ENCODE data around the gene KIF13A.

The KIF13A gene

DNA sequence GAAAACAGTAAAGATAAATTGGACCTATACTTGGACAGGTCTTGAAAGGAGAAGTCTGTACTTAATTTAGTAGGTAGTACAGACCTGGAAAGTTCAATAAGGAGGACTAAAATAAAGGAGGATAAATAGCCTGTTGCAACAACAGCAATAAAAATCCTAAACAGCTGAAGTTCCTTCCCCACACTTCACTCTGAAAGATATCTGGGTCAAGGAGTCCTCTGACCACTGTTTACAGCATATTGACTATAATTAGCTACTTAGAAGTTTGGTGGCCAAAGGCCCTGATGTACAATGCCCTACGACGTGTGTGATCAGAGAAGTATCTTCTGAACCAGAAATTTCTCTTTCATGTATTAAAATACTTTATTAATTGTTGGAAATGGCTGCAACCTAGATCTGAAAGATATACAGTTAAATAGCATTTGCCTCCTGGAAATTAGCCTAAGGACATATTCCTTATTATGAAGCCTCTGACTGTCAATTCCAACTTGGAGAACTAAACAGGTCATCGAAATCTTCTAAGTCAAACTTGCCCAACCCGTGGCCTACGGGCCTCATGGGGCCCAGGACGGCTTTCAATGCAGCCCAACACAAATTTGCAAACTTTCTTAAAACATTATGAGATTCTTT lies 82.8 kb downstream of the KIF13A start:
- TF ChIP-seq, protein P1, sequence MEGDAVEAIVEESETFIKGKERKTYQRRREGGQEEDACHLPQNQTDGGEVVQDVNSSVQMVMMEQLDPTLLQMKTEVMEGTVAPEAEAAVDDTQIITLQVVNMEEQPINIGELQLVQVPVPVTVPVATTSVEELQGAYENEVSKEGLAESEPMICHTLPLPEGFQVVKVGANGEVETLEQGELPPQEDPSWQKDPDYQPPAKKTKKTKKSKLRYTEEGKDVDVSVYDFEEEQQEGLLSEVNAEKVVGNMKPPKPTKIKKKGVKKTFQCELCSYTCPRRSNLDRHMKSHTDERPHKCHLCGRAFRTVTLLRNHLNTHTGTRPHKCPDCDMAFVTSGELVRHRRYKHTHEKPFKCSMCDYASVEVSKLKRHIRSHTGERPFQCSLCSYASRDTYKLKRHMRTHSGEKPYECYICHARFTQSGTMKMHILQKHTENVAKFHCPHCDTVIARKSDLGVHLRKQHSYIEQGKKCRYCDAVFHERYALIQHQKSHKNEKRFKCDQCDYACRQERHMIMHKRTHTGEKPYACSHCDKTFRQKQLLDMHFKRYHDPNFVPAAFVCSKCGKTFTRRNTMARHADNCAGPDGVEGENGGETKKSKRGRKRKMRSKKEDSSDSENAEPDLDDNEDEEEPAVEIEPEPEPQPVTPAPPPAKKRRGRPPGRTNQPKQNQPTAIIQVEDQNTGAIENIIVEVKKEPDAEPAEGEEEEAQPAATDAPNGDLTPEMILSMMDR (conservative IDR thresholded peaks at IDR 0.05; ENCODE audit: control insufficient read depth, insufficient read depth, low read depth, low read length): no peak
- DNase-seq (ENCODE audit: low read depth): no peak
- no peak overlapping the region for H3K4me3 ChIP-seq (ENCODE audit: control insufficient read depth, low read depth, low read length)

DNA sequence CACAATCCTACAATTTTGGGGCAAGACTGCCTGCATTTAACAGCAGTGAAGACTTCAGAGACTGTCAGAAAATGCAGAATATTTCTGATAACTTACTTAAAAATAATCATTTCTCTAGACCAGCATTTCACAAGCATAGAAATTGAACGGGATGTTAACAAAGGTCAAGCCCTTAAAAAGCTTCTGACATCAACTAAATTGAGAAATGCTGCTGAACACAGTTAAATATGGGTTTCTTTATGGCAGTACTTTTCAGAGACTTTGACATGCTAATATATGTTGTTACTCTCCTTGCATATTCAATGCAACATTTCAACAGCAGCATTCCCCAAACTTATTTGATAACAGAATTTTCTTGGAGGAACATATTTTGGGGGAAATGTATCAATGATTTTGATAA lies 84.5 kb downstream of the KIF13A start:
- TF ChIP-seq, protein P1 (conservative IDR thresholded peaks at IDR 0.05; ENCODE audit: control insufficient read depth, insufficient read depth, low read depth, low read length): no peak
- peak; percentile 49 for DNase-seq (ENCODE audit: low read depth)
- H3K4me3 ChIP-seq (ENCODE audit: control insufficient read depth, low read depth, low read length): no peak overlapping the region

DNA sequence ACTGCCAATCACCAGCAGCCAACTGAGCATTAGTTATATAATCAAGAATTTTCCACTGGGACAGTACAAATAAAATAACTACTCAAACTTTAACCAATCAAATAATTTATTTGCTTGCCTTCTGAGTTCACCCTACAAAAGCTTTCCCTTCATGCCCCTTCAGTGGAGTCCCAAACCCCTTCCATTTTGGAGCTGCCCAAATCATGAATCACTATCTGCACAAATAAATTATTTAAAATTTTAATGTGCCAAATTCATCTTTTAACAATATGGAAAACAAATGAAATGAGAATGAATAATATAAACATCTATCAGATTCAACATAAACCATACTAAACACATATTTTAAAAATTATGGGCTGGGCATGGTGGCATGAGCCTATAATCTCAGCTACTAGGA lies 85.9 kb downstream of the KIF13A start:
- TF ChIP-seq, protein P1 (conservative IDR thresholded peaks at IDR 0.05; ENCODE audit: control insufficient read depth, insufficient read depth, low read depth, low read length): no peak
- no peak overlapping the region for H3K4me3 ChIP-seq (ENCODE audit: control insufficient read depth, low read depth, low read length)
- no peak for DNase-seq (ENCODE audit: low read depth)

DNA sequence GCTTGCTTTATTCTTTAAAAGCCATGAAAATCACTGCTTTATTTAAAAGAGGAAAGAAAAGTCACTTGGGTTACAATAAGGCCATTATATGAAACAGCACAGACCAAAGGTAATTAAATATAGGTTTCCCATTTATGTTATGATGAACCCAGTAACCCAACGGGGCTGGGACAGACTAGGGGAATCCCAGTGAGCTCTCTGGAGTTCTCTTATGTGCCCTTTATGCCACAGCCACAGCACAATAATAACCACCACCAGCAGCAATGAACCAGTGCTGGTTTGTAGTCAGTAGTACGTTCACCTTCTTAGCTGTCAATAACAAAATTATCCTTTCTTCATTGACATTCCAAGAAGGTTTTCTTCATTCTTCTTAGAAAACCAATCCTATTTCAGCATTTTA lies 87.4 kb downstream of the KIF13A start:
- no peak overlapping the region for H3K4me3 ChIP-seq (ENCODE audit: control insufficient read depth, low read depth, low read length)
- TF ChIP-seq, protein P1 (conservative IDR thresholded peaks at IDR 0.05; ENCODE audit: control insufficient read depth, insufficient read depth, low read depth, low read length): no peak
- no peak for DNase-seq (ENCODE audit: low read depth)

DNA sequence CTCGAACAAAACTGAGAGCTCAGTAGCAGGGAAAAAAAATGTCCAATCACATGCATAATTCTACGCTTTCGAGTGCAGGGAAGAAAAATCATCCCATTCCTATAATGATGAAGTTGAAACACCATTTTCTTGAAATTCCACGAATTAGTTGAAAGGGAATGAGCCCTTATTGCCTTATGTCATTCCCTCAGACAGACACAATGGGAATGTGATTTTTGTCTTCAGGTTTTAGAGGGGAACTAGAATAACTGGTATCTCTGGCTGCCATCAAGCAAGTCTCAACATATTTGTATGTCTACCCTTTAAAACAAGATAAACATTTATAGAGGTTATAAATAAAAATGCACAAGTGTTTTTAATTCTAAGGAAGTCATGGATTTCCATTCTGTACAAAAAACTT lies 87.9 kb downstream of the KIF13A start:
- H3K4me3 ChIP-seq (ENCODE audit: control insufficient read depth, low read depth, low read length): no peak overlapping the region
- TF ChIP-seq, protein P1 (conservative IDR thresholded peaks at IDR 0.05; ENCODE audit: control insufficient read depth, insufficient read depth, low read depth, low read length): no peak
- no peak for DNase-seq (ENCODE audit: low read depth)

DNA sequence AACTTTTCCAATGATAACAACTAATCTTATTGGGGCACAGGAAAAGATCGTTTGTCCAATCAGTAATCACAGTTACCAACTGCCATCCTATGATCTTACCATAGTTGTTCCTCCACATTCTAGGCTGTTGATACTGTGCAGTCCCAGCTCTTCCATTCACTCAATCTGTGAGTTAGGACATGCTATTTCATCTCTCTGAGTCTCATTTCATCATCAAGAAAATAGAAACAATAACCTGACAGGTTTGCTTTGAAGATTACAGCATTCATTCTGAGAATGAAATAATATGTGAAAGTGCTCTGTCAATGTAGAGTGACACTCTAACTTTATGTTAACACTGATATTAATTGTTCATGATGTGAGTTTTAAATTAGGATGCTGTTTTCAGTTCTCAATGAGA lies 89.8 kb downstream of the KIF13A start:
- DNase-seq (ENCODE audit: low read depth): no peak
- TF ChIP-seq, protein P1 (conservative IDR thresholded peaks at IDR 0.05; ENCODE audit: control insufficient read depth, insufficient read depth, low read depth, low read length): no peak
- H3K4me3 ChIP-seq (ENCODE audit: control insufficient read depth, low read depth, low read length): no peak overlapping the region

DNA sequence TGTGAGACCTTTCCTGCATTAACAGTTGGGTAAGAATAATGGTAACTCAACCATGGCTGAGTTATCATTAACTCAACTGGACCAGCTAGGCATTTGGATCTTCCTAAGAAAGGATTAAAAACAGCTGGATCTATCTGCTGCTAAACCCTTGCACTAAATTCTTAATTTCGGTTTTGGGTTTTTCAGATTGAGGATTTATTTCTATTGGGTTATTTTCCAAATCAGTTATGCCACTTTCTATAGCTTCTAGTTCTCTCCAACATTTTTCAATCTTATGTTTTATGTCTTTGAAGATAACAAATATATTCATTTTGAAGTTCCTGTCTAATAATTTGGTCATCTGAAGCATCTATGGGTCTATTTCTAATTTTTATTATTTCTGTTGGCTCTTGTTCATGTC lies 92.5 kb downstream of the KIF13A start:
- DNase-seq (ENCODE audit: low read depth): no peak
- no peak overlapping the region for H3K4me3 ChIP-seq (ENCODE audit: control insufficient read depth, low read depth, low read length)
- TF ChIP-seq, protein P1 (conservative IDR thresholded peaks at IDR 0.05; ENCODE audit: control insufficient read depth, insufficient read depth, low read depth, low read length): no peak

Measured in fibroblast of mammary gland (primary cell).